Activated CD8-positive, alpha-beta memory T cell treated with anti-CD3 and anti-CD28 coated beads, Interleukin-2, amount 50 U/mL, for 48 hours (primary cell): ENCODE measurements around the gene HSDL2.
"Not testable (repeated sequence)": the region's sequence is repeated elsewhere in the genome, so short reads cannot be mapped to it uniquely, and the experiment has no call there.

ENCODE experiments used
- DNase-seq: peaks from one replicate; pipeline ENCODE4 v3.0.0-alpha.2; 2020

Gene HSDL2

GRCh38 chr9:112380102-112380824 lies at the start of gene HSDL2:
Gene HSDL2, plus strand, starts transcription at chr9:112380108. Its CDS starts 56 bp downstream, at chr9:112380164.
- no peak for DNase-seq

- DNase-seq: no peak
These were observed 48.3 kb upstream of the HSDL2 start for GRCh38 chr9:112331674-112331952.

DNA sequence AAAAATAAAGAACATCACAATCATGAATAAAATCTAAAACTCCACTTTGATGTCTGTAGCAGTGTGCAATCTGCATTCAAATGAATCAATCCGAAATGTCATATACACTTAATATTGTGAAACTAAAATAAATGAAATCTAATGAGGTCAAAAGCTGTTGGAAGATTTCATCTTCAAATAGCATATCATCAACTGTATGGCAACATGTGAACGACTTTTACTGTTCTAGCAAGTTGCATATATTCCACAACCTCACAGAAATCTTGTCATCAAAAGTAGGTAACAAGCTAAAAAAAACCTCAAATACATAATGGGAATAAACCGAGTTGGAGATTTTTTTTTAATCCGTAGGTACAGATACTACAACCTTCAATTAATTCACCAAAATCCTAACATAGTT lies 47.7 kb upstream of the HSDL2 start:
- no peak for DNase-seq

DNA sequence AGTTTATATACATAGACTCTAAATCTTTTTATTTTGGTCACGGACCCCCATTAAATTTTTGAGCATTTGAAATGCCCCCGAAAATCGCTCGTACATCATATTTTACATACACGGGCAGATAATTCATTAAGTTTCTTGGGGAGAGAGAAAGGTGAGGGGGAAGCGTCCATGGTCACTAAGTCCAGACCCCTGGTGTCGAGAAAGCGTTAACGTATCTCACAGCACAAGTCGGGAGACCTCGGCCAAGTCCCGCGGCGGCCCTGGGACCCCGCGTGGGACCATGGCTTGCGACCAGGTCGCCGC lies 47.3 kb upstream of the HSDL2 start:
- no peak for DNase-seq

DNA sequence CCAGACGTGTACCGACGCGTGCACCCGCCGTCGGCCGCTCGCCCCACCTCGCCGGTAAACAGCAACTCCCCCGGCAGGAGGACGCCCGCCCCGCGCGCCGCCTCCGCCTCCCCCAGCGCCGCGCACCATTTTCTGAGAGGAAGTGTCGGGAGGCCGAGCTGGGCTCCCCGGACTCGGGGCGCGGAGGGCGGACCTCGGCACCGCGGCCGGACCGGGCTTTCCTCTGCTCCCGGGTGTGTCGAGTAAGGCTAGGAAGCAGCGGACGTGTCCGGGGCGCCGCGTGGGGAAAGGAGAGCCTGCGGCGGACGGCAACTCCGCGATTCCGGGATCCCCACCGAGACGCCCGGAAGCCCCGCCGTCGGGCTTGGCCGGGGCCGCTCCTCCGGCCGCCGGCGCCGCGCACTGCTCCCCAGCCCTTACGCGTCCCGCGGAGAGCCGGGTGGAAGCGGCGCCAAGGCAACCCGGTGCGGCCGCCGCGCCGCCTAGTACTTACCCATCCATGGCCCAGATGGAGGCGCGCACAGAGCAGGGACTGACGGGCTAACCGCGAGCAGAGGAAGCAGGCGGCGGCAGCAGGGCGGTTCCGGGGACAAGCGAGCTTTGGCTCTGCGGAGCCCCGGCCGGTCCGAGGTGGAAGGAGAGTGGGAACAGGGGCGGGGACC lies 46.8 kb upstream of the HSDL2 start, which contains the start of gene PTBP3:
TSS of gene PTBP3 (minus strand) at position 643 of the 662 bp plus-strand sequence. CDS start 35,754 bp downstream, outside the sequence.
- peak; percentile 87 for DNase-seq

GRCh38 chr9:112333639-112334431 lies 46.1 kb upstream of the HSDL2 start:
- peak; percentile 97 for DNase-seq

DNA sequence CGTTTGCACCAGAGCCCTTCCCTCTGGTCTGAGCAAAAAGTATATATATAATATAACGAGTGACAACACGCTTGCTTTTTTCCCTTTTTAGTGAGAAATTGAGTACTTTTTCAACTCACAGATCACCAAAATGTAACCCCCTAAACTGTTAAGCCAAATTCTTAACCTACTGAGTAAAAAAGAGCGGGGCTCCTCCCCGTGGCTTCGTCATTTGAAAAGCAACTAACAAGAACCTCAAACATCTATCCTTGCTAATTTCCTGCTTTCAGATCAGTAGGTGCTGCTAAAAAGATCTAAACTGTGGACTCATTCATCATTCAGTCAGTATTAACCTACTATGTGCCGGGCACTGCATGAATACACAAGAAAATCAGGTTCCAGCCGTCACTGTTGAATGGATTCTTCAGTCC lies 45.5 kb upstream of the HSDL2 start:
- DNase-seq: no peak

GRCh38 chr9:112337547-112337946 lies 42.4 kb upstream of the HSDL2 start:
- DNase-seq: no peak

DNA sequence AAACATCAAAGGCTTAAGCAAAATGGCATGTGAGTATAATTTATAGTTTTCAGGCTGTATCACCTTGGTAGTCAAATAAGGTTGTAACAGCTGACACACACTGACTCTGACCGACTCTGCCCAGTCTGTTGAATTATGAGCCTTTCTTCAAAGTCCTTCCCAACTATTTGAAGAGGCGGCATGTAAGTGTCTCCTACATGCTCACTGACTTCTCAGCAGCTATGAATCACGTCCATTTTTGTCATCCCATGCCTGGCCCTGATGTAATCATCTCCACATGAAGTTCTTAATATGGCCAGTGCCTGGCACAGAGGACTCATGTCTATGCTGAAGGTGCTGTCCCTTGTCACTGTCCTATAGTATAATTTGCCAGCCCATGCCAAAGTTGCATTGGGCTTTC lies 41.3 kb upstream of the HSDL2 start:
- DNase-seq: no peak

GRCh38 chr9:112339886-112340285 lies 40.0 kb upstream of the HSDL2 start:
- DNase-seq: no peak

- DNase-seq: no peak
These were observed 38.2 kb upstream of the HSDL2 start for GRCh38 chr9:112341730-112342129.

- peak; percentile 92 for DNase-seq
These were observed 31.5 kb upstream of the HSDL2 start for GRCh38 chr9:112348257-112349007.

DNA sequence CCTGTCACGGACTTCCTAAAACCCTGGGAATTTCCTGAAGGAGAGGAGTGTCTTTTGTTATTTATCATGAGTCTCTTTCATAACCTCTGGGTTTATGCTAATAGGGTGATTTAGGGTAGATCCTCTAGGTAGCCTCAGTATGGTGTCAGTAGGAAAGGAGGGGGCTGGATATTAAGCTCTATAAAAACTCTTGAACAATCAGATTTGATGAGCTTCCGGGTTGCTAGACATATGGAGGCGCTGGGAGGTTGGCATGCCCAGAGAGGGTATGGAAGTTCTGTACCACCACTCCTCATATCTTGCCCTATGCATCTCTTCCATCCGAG lies 30.9 kb upstream of the HSDL2 start:
- DNase-seq: no peak

- no peak for DNase-seq
These were observed 28.7 kb upstream of the HSDL2 start for GRCh38 chr9:112351184-112351583.

GRCh38 chr9:112352209-112352608 lies 27.7 kb upstream of the HSDL2 start:
- DNase-seq: no peak

DNA sequence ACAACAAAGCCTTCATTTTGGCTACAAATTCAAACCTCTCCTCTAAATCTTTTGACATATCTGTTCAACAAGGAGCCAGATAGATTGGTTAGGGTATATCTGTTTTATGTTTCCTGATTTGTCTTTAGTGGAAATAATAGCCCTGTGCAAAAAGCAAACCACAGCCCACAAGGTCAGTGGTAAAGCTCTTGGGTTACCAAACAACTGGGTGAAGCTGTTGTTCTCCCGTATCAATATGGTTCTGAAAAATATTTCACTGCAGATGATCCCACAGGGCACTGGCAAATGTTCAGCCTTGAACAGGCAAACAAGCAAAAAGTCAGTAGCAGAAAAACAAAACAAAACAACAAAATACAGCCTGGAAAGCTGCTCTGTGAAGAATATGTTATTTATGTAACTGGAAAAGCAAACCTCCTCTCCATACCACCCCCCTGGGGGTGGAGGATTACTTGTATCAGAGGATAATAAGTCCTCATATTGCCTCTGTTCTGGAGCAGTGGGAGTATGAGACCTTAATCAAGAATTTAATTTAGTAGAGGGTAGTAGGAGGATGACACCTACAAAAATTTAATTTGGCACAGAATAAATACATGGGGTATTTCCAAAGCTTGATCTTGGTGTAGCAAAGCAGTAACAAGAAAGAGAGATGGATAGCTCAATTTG lies 25.7 kb upstream of the HSDL2 start:
- no peak for DNase-seq

DNA sequence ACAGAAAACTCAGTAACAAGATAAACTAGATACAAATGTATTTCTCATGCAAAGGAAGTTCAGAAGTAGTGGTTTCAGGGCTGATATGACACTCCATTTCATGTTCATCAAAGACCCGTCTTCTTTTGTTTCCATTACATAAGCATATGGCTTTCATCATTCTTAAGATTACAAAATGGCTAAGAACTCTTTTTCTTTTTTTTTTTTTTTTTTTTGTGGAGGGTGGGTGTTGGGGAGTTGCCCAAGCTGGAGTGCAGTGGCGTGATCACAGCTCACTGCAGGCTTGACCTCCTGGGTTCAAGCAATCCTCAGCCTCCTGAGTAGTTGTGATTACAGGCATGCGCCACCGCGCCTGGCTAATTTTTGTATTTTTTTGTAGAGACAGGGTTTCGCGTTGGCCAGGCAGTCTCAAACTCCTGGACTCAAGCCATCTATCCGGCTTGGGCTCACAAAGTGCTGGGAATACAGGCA lies 24.4 kb upstream of the HSDL2 start:
- no peak for DNase-seq

- no peak for DNase-seq
These were observed 19.7 kb upstream of the HSDL2 start for GRCh38 chr9:112360047-112360804.

DNA sequence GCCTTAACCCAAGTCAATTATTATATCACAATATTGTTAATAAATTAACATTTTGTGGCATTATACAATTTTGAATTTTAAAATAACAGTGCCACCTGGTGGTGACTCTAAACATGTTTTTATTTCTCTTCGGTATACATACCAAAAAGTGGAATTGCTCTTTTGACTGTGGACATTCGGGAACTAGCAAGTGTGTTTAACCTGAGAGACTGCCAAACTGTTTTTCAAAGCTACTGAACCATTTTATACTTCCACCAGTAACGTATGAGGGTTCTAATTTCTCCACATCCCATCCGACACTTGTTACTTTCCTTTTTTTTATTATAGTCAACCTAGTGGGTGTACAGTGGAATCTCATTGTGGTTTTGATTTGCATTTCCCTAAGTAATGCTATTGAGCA lies 18.3 kb upstream of the HSDL2 start:
- DNase-seq: no peak

GRCh38 chr9:112364761-112365160 lies 15.1 kb upstream of the HSDL2 start:
- no peak for DNase-seq

GRCh38 chr9:112365257-112365656 lies 14.7 kb upstream of the HSDL2 start:
- DNase-seq: not testable (repeated sequence)

GRCh38 chr9:112366591-112366990 lies 13.3 kb upstream of the HSDL2 start:
- no peak for DNase-seq
